Keratinocyte (primary cell): Measurements from ENCODE around the gene SEC63. TPM values are rescaled to one million over a fixed set of nuclear protein-coding genes. Genes with fewer than 3 reads are reported as not detected.

ENCODE experiments used
- DNase-seq: peaks from one replicate; pipeline ENCODE4 v3.0.0-alpha.2; 2011; ENCODE audit warnings: low read depth, missing footprints, low spot score
- FAIRE-seq: peaks from 2 replicates; lab custom pipeline; 2011; peaks lifted over from hg19 to GRCh38; lab: Jason Lieb, UNC
- H2AFZ ChIP-seq: 2 replicates; pipeline ENCODE4 v1.6.0; 2012; ENCODE audit warnings: low read length, control low read depth, inconsistent platforms; ENCODE audit not compliant: control insufficient read depth
- H3K27ac ChIP-seq: 2 replicates; pipeline ENCODE4 v1.5.1; 2011; ENCODE audit warnings: low read length; ENCODE audit not compliant: control insufficient read depth, insufficient read depth
- H3K27me3 ChIP-seq: 3 replicates; pipeline ENCODE4 v1.6.0; 2011; ENCODE audit warnings: low read length; ENCODE audit not compliant: control insufficient read depth, insufficient read depth; ENCODE audit errors: extremely low read depth
- H3K36me3 ChIP-seq, 2 experiments: 2 replicates in 1 of 2; 3 replicates in 1 of 2; pipeline ENCODE4 v1.5.1; 2011; ENCODE audit warnings: low read length in 2 of 2, mild to moderate bottlenecking in 1 of 2; ENCODE audit not compliant: control insufficient read depth in 2 of 2, insufficient read depth in 2 of 2; ENCODE audit errors: extremely low read depth in 1 of 2
- H3K4me1 ChIP-seq: 3 replicates; pipeline ENCODE4 v1.5.1; 2011; ENCODE audit warnings: low read length; ENCODE audit not compliant: control insufficient read depth, insufficient read depth; ENCODE audit errors: extremely low read depth
- H3K4me2 ChIP-seq: 3 replicates; pipeline ENCODE4 v1.6.0; 2011; ENCODE audit warnings: low read depth, low read length; ENCODE audit not compliant: control insufficient read depth, insufficient read depth; ENCODE audit errors: extremely low read depth
- H3K4me3 ChIP-seq, 3 experiments: fragments of 200-600 bp in 1 of 3; sonication (generic) in 1 of 3; 2 replicates in 2 of 3; 3 replicates in 1 of 3; pipeline ENCODE4 v1.5.1; 2011 to 2016; ENCODE audit warnings: low read length in 3 of 3, mild to moderate bottlenecking in 3 of 3, control low read depth in 2 of 3, inconsistent platforms in 1 of 3, low read depth in 1 of 3, mixed read lengths in 1 of 3, mixed run types in 1 of 3, moderate library complexity in 1 of 3; ENCODE audit not compliant: control insufficient read depth in 2 of 3, insufficient read depth in 2 of 3; ENCODE audit errors: extremely low read depth in 1 of 3
- H3K79me2 ChIP-seq: 2 replicates; pipeline ENCODE4 v1.6.0; 2012; ENCODE audit warnings: low read length; ENCODE audit not compliant: control insufficient read depth, insufficient read depth
- H3K9ac ChIP-seq: 3 replicates; pipeline ENCODE4 v1.6.0; 2011; ENCODE audit warnings: low read length; ENCODE audit not compliant: control insufficient read depth, insufficient read depth; ENCODE audit errors: extremely low read depth
- H3K9me1 ChIP-seq: 3 replicates; pipeline ENCODE4 v1.6.0; 2011; ENCODE audit warnings: low read length; ENCODE audit not compliant: control insufficient read depth, insufficient read depth; ENCODE audit errors: extremely low read depth
- H3K9me3 ChIP-seq: 2 replicates; pipeline ENCODE4 v1.5.1; 2012; ENCODE audit warnings: low read depth, low read length; ENCODE audit not compliant: control insufficient read depth
- H4K20me1 ChIP-seq: 3 replicates; pipeline ENCODE4 v1.6.0; 2011; ENCODE audit warnings: low read length; ENCODE audit not compliant: control insufficient read depth, insufficient read depth; ENCODE audit errors: extremely low read depth
- CTCF ChIP-seq, 3 experiments: IDR thresholded peaks in 1 of 3; conservative IDR thresholded peaks in 1 of 3; optimal IDR thresholded peaks in 1 of 3; 2 replicates in 2 of 3; 3 replicates in 1 of 3; pipeline versions ENCODE3 to v1.5.1; 2011; ENCODE audit warnings: low read length in 3 of 3, mild to moderate bottlenecking in 3 of 3, moderate library complexity in 2 of 3, control low read depth in 1 of 3, inconsistent platforms in 1 of 3; ENCODE audit not compliant: insufficient read depth in 2 of 3; ENCODE audit errors: extremely low read depth in 1 of 3
- EZH2 ChIP-seq: IDR thresholded peaks from one replicate; pipeline ENCODE4 v1.6.1; 2012; ENCODE audit warnings: inconsistent platforms, mild to moderate bottlenecking, low read length, moderate library complexity
- dilution Hi-C: fragments of 300-500 bp; cut with MboI; formaldehyde crosslinking; loops from one replicate; pipeline ENCODE4 v1.7.0; 2020; ENCODE audit warnings: low sequenced_read_pairs; ENCODE audit not compliant: extremely low pct_ligation_motif_present
- polyA plus RNA-seq, 5 experiments: library from polyadenylated mRNA; depleted of rRNA in 3 of 5; stranded (reverse) in 3 of 5; stranded (forward) in 1 of 5; unstranded in 1 of 5; fragments of >200 nt; gene quantifications; 1 replicate in 1 of 5; 2 replicates in 3 of 5; 3 replicates in 1 of 5; pipeline versions ENCODE4 v1.2.1 to v1.2.3, GENCODE V29; 2011 to 2012; ENCODE audit warnings: missing spikeins in 2 of 5, low read depth in 1 of 5, low replicate concordance in 1 of 5
- small RNA-seq, 3 experiments: library from RNA; depleted of rRNA; stranded (forward); fragments of <200 nt; gene quantifications; one replicate each; pipeline ENCODE3, GENCODE V24; 2012; ENCODE audit warnings: low read depth in 3 of 3, low replicate concordance in 1 of 3; ENCODE audit not compliant: insufficient read length in 3 of 3

Gene SEC63
- polyA plus RNA-seq, 1 donor (not counting 4 experiments of a cell fraction or from before 2014, with no cell fraction given), result 91.4 TPM

- H3K9ac ChIP-seq, result no peak overlapping the region
- no peak overlapping the region for H3K27ac ChIP-seq
- H3K4me1 ChIP-seq, result peaks cover 30% of the 10 kb centered on the region
- H3K27me3 ChIP-seq, result peaks cover 3% of the 10 kb centered on the region
- H3K4me2 ChIP-seq, result no peak overlapping the region
- no peaks in the 10 kb centered on the region for H3K9me3 ChIP-seq
- TF ChIP-seq CTCF (optimal IDR thresholded peaks at IDR 0.05 in 1 of 3, IDR thresholded peaks at IDR 0.05 in 1 of 3, conservative IDR thresholded peaks at IDR 0.05 in 1 of 3; ENCODE audit: extremely low read depth in 1 of 3, insufficient read depth in 2 of 3, low read length in 3 of 3) (no peak), EZH2 (no peak)
- H3K4me3 ChIP-seq, result no peak overlapping the region
- H3K9me1 ChIP-seq, result no peaks in the 10 kb centered on the region
- dilution Hi-C loops, result no loop called here
- no peak overlapping the region for H2AFZ ChIP-seq
- FAIRE-seq (no peak), DNase-seq (no peak)
- no peaks in the 10 kb centered on the region for H3K79me2 ChIP-seq
- H4K20me1 ChIP-seq, result no peaks in the 10 kb centered on the region
- H3K36me3 ChIP-seq, result no peaks in the 10 kb centered on the region
These were observed 139.7 kb downstream of the SEC63 start for GRCh38 chr6:107818272-107818671.

- Histone ChIP-seq H3K4me3 (no peak overlapping the region), H3K79me2 (no peaks in the 10 kb centered on the region), H3K9me3 (no peaks in the 10 kb centered on the region), H2AFZ (no peak overlapping the region), H3K4me2 (no peak overlapping the region), H3K9ac (no peak overlapping the region), H3K27ac (no peak overlapping the region), H3K4me1 (peaks cover 30% of the 10 kb centered on the region), H3K9me1 (no peaks in the 10 kb centered on the region), H3K27me3 (peaks cover 3% of the 10 kb centered on the region), H3K36me3 (no peaks in the 10 kb centered on the region), H4K20me1 (no peaks in the 10 kb centered on the region)
- dilution Hi-C loops, result no loop called here
- TF ChIP-seq EZH2 (no peak), CTCF (optimal IDR thresholded peaks at IDR 0.05 in 1 of 3, IDR thresholded peaks at IDR 0.05 in 1 of 3, conservative IDR thresholded peaks at IDR 0.05 in 1 of 3; ENCODE audit: extremely low read depth in 1 of 3, insufficient read depth in 2 of 3, low read length in 3 of 3) (no peak)
- DNase-seq, result no peak
- FAIRE-seq, result no peak
These were observed 140.2 kb downstream of the SEC63 start for GRCh38 chr6:107817784-107818183.

Small RNA genes lying within 50 kb of the gene (small RNA-seq; reads per million reads assigned to genes)
- gene MTHFD2P3 (0 reads per million in 3 experiments), gene RF00045 (0 reads per million in 3 experiments), gene RNU6-437P (0 reads per million in 3 experiments)

Other genes starting within 250 kb of the SEC63 start
- gene SCML4, start 133.9 kb downstream of the SEC63 start, polyA plus RNA-seq, result not detected in 3 replicates
- 21.9 to 71.3 TPM (median 51.0 TPM) in 3 replicates for gene OSTM1, start 116.5 kb upstream of the SEC63 start, polyA plus RNA-seq
- gene NR2E1, start 207.8 kb upstream of the SEC63 start, polyA plus RNA-seq, result 0.04 TPM in 1 of 3 replicates, not detected in the others